Mesenchymal stem cell (in vitro differentiated cells and primary cell): ENCODE measurements around the gene DCUN1D2. TPM values are rescaled to one million over a fixed set of nuclear protein-coding genes. Genes with fewer than 3 reads are reported as not detected.

Experiments used
- DNase-seq: peaks from one replicate; pipeline ENCODE4 v3.0.0-alpha.2; 2013
- H2AFZ ChIP-seq: one replicate; pipeline ENCODE4 v1.6.1; 2013; ENCODE audit warnings: low read depth, mild to moderate bottlenecking, control low read depth, inconsistent platforms, low read length, moderate library complexity
- H2AK5ac ChIP-seq: 2 replicates; pipeline ENCODE4 v1.6.1; 2013; ENCODE audit warnings: low read length, moderate library complexity, mild to moderate bottlenecking, inconsistent platforms; ENCODE audit not compliant: severe bottlenecking
- H2BK120ac ChIP-seq: one replicate; pipeline ENCODE4 v1.6.1; 2013; ENCODE audit warnings: low read depth, mild to moderate bottlenecking, inconsistent platforms, low read length, moderate library complexity
- H2BK12ac ChIP-seq, 2 experiments: one replicate each; pipeline ENCODE4 v1.6.1; 2013; ENCODE audit warnings: inconsistent platforms in 2 of 2, low read length in 2 of 2, mild to moderate bottlenecking in 2 of 2, moderate library complexity in 2 of 2, control low read depth in 1 of 2
- H2BK15ac ChIP-seq: one replicate; pipeline ENCODE4 v1.6.1; 2013; ENCODE audit warnings: mild to moderate bottlenecking, low read depth, inconsistent platforms; ENCODE audit not compliant: poor library complexity, severe bottlenecking
- H2BK5ac ChIP-seq: 2 replicates; pipeline ENCODE4 v1.6.1; 2013; ENCODE audit warnings: low read depth, mild to moderate bottlenecking, low read length, control low read depth, inconsistent platforms; ENCODE audit not compliant: poor library complexity, severe bottlenecking
- H3K14ac ChIP-seq, 2 experiments: one replicate each; pipeline ENCODE4 v1.6.1; 2013; ENCODE audit warnings: inconsistent platforms in 2 of 2, low read length in 2 of 2, control low read depth in 1 of 2, mild to moderate bottlenecking in 1 of 2, moderate library complexity in 1 of 2
- H3K18ac ChIP-seq, 2 experiments: one replicate each; pipeline ENCODE4 v1.6.1; 2013; ENCODE audit warnings: inconsistent platforms in 2 of 2, low read length in 2 of 2, control low read depth in 1 of 2, low read depth in 1 of 2, mild to moderate bottlenecking in 1 of 2
- H3K23ac ChIP-seq, 2 experiments: one replicate each; pipeline ENCODE4 v1.6.1; 2013; ENCODE audit warnings: inconsistent platforms in 2 of 2, low read length in 2 of 2, mild to moderate bottlenecking in 2 of 2, moderate library complexity in 2 of 2, control low read depth in 1 of 2
- H3K27ac ChIP-seq: 2 replicates; pipeline ENCODE4 v1.5.1; 2013; ENCODE audit warnings: mild to moderate bottlenecking, moderate library complexity, low read length, control low read depth, inconsistent platforms; ENCODE audit not compliant: poor library complexity, severe bottlenecking
- H3K27me3 ChIP-seq, 2 experiments: 2 replicates each; pipeline versions ENCODE4 v1.6.1 to v1.7.0; 2013; ENCODE audit warnings: low read length in 2 of 2, mild to moderate bottlenecking in 2 of 2, moderate library complexity in 2 of 2, control low read depth in 1 of 2, inconsistent platforms in 1 of 2; ENCODE audit not compliant: control insufficient read depth in 1 of 2, insufficient read depth in 1 of 2
- H3K36me3 ChIP-seq, 2 experiments: 2 replicates each; pipeline versions ENCODE4 v1.6.1 to v1.7.0; 2013; ENCODE audit warnings: low read length in 2 of 2, control low read depth in 1 of 2, inconsistent platforms in 1 of 2, low read depth in 1 of 2, mild to moderate bottlenecking in 1 of 2; ENCODE audit not compliant: insufficient read depth in 2 of 2, control insufficient read depth in 1 of 2
- H3K4ac ChIP-seq, 2 experiments: one replicate each; pipeline ENCODE4 v1.6.1; 2013; ENCODE audit warnings: inconsistent platforms in 2 of 2, low read length in 2 of 2, mild to moderate bottlenecking in 2 of 2, moderate library complexity in 2 of 2, control low read depth in 1 of 2, low read depth in 1 of 2
- H3K4me1 ChIP-seq: 2 replicates; pipeline ENCODE4 v1.6.1; 2013; ENCODE audit warnings: low read depth, low read length, control low read depth; ENCODE audit not compliant: control insufficient read depth, insufficient read depth
- H3K4me2 ChIP-seq: 2 replicates; pipeline ENCODE4 v1.6.1; 2013; ENCODE audit warnings: low read length, mild to moderate bottlenecking, inconsistent platforms; ENCODE audit not compliant: poor library complexity, severe bottlenecking
- H3K4me3 ChIP-seq, 2 experiments: 2 replicates each; pipeline versions ENCODE4 v1.5.1 to v1.7.0; 2013; ENCODE audit warnings: low read length in 2 of 2, mild to moderate bottlenecking in 2 of 2, control low read depth in 1 of 2, low read depth in 1 of 2; ENCODE audit not compliant: insufficient read depth in 1 of 2
- H3K79me1 ChIP-seq: replicated peaks from 2 replicates; pipeline ENCODE4 v1.6.1; 2013; ENCODE audit warnings: mild to moderate bottlenecking, control low read depth, low read length, inconsistent platforms; ENCODE audit not compliant: poor library complexity, severe bottlenecking
- H3K9ac ChIP-seq: 2 replicates; pipeline ENCODE4 v1.7.0; 2013; ENCODE audit warnings: mild to moderate bottlenecking, low read length, moderate library complexity
- H3K9me3 ChIP-seq: 2 replicates; pipeline ENCODE4 v1.7.0; 2013; ENCODE audit warnings: mild to moderate bottlenecking, low read length; ENCODE audit not compliant: control insufficient read depth
- H4K8ac ChIP-seq: one replicate; pipeline ENCODE4 v1.6.1; 2013; ENCODE audit warnings: inconsistent platforms, mild to moderate bottlenecking, low read length, moderate library complexity
- H4K91ac ChIP-seq: one replicate; pipeline ENCODE4 v1.6.1; 2013; ENCODE audit warnings: mild to moderate bottlenecking, low read length, inconsistent platforms
- WGBS: methylation state at CpG from one replicate; pipeline ENCODE4 v1.1.7; 2013; ENCODE audit warnings: mixed read lengths; 5-methylcytosine and 5-hydroxymethylcytosine counted together
- polyA plus RNA-seq, 2 experiments: library from polyadenylated mRNA; stranded (reverse); fragments of 200-250 nt; gene quantifications; one replicate each; pipeline ENCODE4 v1.2.3, GENCODE V29; 2013

DCUN1D2 gene
- 7.1 TPM for polyA plus RNA-seq (2013, experiment 1 of 2)
- polyA plus RNA-seq (2013, experiment 2 of 2): 6.5 TPM

GRCh38 chr13:113490496-113491417, at the start of gene DCUN1D2:
Gene DCUN1D2, minus strand, starts transcription at chr13:113490711. Its CDS starts 42 bp downstream, at chr13:113490669.
- H4K91ac ChIP-seq: peak within 1 kb of the TSS; percentile 93
- peak within 1 kb of the TSS; percentile 64 for H3K27ac ChIP-seq
- H3K4me1 ChIP-seq: peaks cover 17% of the 10 kb centered on the region
- peak; percentile 94 for DNase-seq
- no peaks in the 10 kb centered on the region for H3K27me3 ChIP-seq
- H3K9ac ChIP-seq: peak within 1 kb of the TSS; percentile 93
- peak within 1 kb of the TSS; percentile 90 for H2BK5ac ChIP-seq
- H3K18ac ChIP-seq: peak within 1 kb of the TSS; percentile 82 to 91
- H3K79me1 ChIP-seq: peaks cover 9% of the 10 kb centered on the region
- H2BK15ac ChIP-seq: peak within 1 kb of the TSS; percentile 90
- H3K4me3 ChIP-seq: peak within 1 kb of the TSS; percentile 93 to 95
- peak within 1 kb of the TSS in 1 of 2 experiments; percentile 81 for H3K23ac ChIP-seq
- under 1% methylated on average over 57 of the region's 115 CpGs for whole genome bisulfite sequencing
- peak within 1 kb of the TSS; percentile 80 for H3K4me2 ChIP-seq
- peak within 1 kb of the TSS; percentile 35 to 90 for H3K4ac ChIP-seq
- H3K14ac ChIP-seq: peak within 1 kb of the TSS; percentile 83 to 92
- peak within 1 kb of the TSS; percentile 87 for H2AFZ ChIP-seq
- H4K8ac ChIP-seq: peak within 1 kb of the TSS; percentile 78
- peak within 1 kb of the TSS; percentile 76 for H2BK120ac ChIP-seq
- no peaks in the 10 kb centered on the region for H3K9me3 ChIP-seq
- peak within 1 kb of the TSS in 1 of 2 experiments; percentile 49 for H2BK12ac ChIP-seq
- no peak within 1 kb of the TSS for H2AK5ac ChIP-seq
- peaks cover 6 to 27% of the 10 kb centered on the region in 2 experiments for H3K36me3 ChIP-seq

- Histone ChIP-seq H3K4me3 (no peak overlapping the region), H2BK12ac (no peak overlapping the region), H3K27me3 (no peaks in the 10 kb centered on the region), H2AK5ac (no peak overlapping the region), H3K4ac (no peak overlapping the region), H2AFZ (no peak overlapping the region), H3K9ac (no peak overlapping the region), H2BK5ac (no peak overlapping the region), H3K23ac (no peak overlapping the region), H3K18ac (no peak overlapping the region), H4K8ac (no peak overlapping the region), H2BK15ac (no peak overlapping the region), H3K79me1 (peaks cover 22% of the 10 kb centered on the region), H3K9me3 (no peaks in the 10 kb centered on the region), H3K27ac (no peak overlapping the region), H3K4me1 (peaks cover 9% of the 10 kb centered on the region), H3K36me3 (peaks cover 70 to 79% of the 10 kb centered on the region in 2 experiments), H3K14ac (no peak overlapping the region), H2BK120ac (no peak overlapping the region), H4K91ac (no peak overlapping the region), H3K4me2 (no peak overlapping the region)
- WGBS: 98% methylated on average over 15 of the region's 15 CpGs
- no peak for DNase-seq
Measured at GRCh38 chr13:113539822-113540221, 49.3 kb upstream of the DCUN1D2 start.

GRCh38 chr13:113539176-113539575, 48.7 kb upstream of the DCUN1D2 start:
- Histone ChIP-seq H3K4ac (no peak overlapping the region), H4K8ac (no peak overlapping the region), H3K9ac (no peak overlapping the region), H3K79me1 (peaks cover 24% of the 10 kb centered on the region), H2BK120ac (no peak overlapping the region), H3K18ac (no peak overlapping the region), H2BK5ac (no peak overlapping the region), H3K23ac (no peak overlapping the region), H3K27me3 (no peaks in the 10 kb centered on the region), H3K4me3 (no peak overlapping the region), H2AFZ (no peak overlapping the region), H4K91ac (no peak overlapping the region), H3K4me1 (peaks cover 4% of the 10 kb centered on the region), H3K27ac (no peak overlapping the region), H2BK15ac (no peak overlapping the region), H3K4me2 (no peak overlapping the region), H3K9me3 (no peaks in the 10 kb centered on the region), H3K36me3 (peaks cover 68 to 77% of the 10 kb centered on the region in 2 experiments), H2AK5ac (no peak overlapping the region), H3K14ac (no peak overlapping the region), H2BK12ac (no peak overlapping the region)
- DNase-seq: no peak
- 98% methylated on average over 12 of the region's 18 CpGs for WGBS

GRCh38 chr13:113538689-113539058, 48.2 kb upstream of the DCUN1D2 start:
- Histone ChIP-seq H2BK5ac (no peak overlapping the region), H2BK120ac (no peak overlapping the region)
- no peak for DNase-seq

More at GRCh38 chr13:113538689-113539058, 48.2 kb upstream of the DCUN1D2 start:
- H3K18ac ChIP-seq: no peak overlapping the region
- no peak overlapping the region for H3K14ac ChIP-seq
- no peak overlapping the region for H4K91ac ChIP-seq
- H3K4me3 ChIP-seq: no peak overlapping the region
- no peak overlapping the region for H3K4me2 ChIP-seq
- no peaks in the 10 kb centered on the region for H3K27me3 ChIP-seq
- H3K79me1 ChIP-seq: peaks cover 22% of the 10 kb centered on the region
- no peak overlapping the region for H3K4ac ChIP-seq
- H3K36me3 ChIP-seq: peaks cover 64 to 79% of the 10 kb centered on the region in 2 experiments
- H3K9me3 ChIP-seq: no peaks in the 10 kb centered on the region
- H4K8ac ChIP-seq: no peak overlapping the region
- H2BK12ac ChIP-seq: no peak overlapping the region
- H3K23ac ChIP-seq: no peak overlapping the region
- H2AK5ac ChIP-seq: no peak overlapping the region
- WGBS: 96% methylated on average over 17 of the region's 28 CpGs
- no peak overlapping the region for H2AFZ ChIP-seq
- no peaks in the 10 kb centered on the region for H3K4me1 ChIP-seq
- no peak overlapping the region for H2BK15ac ChIP-seq
- no peak overlapping the region for H3K9ac ChIP-seq
- no peak overlapping the region for H3K27ac ChIP-seq
